H1 (cell line): ENCODE data around the gene ERO1B. TPM values are rescaled to one million over a fixed set of nuclear protein-coding genes. Genes with fewer than 3 reads are reported as not detected.

Experiments
- CTCF ChIA-PET: fragments of 300-600 bp; sonication (Branson Sonifier 250); formaldehyde crosslinking; loops from one replicate; lab custom pipeline; 2021; ENCODE audit not compliant: partially characterized antibody; lab: Charles Lee
- POLR2A ChIA-PET: fragments of 300-600 bp; sonication (Branson Sonifier 250); formaldehyde crosslinking; loops from one replicate; lab custom pipeline; 2021; ENCODE audit warnings: inconsistent platforms; ENCODE audit not compliant: partially characterized antibody; lab: Charles Lee
- DNase-seq, 2 experiments: peaks; one replicate each; pipeline versions ENCODE4 v3.0.0 to v3.0.0-alpha.2; 2010 to 2022; ENCODE audit warnings: low spot score in 2 of 2, low read depth in 1 of 2, mixed read lengths in 1 of 2
- FAIRE-seq: peaks from 2 replicates; lab custom pipeline; 2011; peaks lifted over from hg19 to GRCh38; lab: Jason Lieb, UNC
- H2AFZ ChIP-seq: 2 replicates; pipeline ENCODE4 v1.8.1; 2012; ENCODE audit warnings: low read length, inconsistent platforms
- H2AK5ac ChIP-seq: 2 replicates; pipeline ENCODE4 v1.6.1; 2013; ENCODE audit warnings: low read depth, low read length
- H2BK120ac ChIP-seq: replicated peaks from 2 replicates; pipeline ENCODE3; 2013; ENCODE audit warnings: low read depth, low read length, inconsistent platforms
- H2BK12ac ChIP-seq: 2 replicates; pipeline ENCODE4 v1.6.1; 2013; ENCODE audit warnings: low read depth, low read length
- H2BK15ac ChIP-seq: 2 replicates; pipeline ENCODE4 v1.6.1; 2013; ENCODE audit warnings: low read length
- H2BK20ac ChIP-seq: 2 replicates; pipeline ENCODE4 v1.6.1; 2013; ENCODE audit warnings: low read length
- H2BK5ac ChIP-seq: 2 replicates; pipeline ENCODE4 v1.6.1; 2013; ENCODE audit warnings: low read depth, low read length
- H3K14ac ChIP-seq: 2 replicates; pipeline ENCODE4 v1.6.1; 2013; ENCODE audit warnings: inconsistent platforms; ENCODE audit not compliant: insufficient read length
- H3K18ac ChIP-seq: 2 replicates; pipeline ENCODE4 v1.6.1; 2013; ENCODE audit warnings: low read length; ENCODE audit errors: extremely low read depth
- H3K23ac ChIP-seq: 2 replicates; pipeline ENCODE4 v1.6.1; 2013; ENCODE audit warnings: inconsistent platforms; ENCODE audit not compliant: insufficient read length
- H3K23me2 ChIP-seq: 2 replicates; pipeline ENCODE4 v1.6.1; 2013; ENCODE audit warnings: low read depth, low read length
- H3K27ac ChIP-seq: 2 replicates; pipeline ENCODE4 v1.6.1; 2011; ENCODE audit warnings: low read depth, low read length, inconsistent platforms
- H3K27me3 ChIP-seq, 4 experiments: replicated peaks in 1 of 4; 1 replicate in 1 of 4; 2 replicates in 3 of 4; pipeline versions ENCODE4 v1.6.1 to v1.8.1; 2011 to 2013; ENCODE audit warnings: low read length in 3 of 4, mild to moderate bottlenecking in 3 of 4, inconsistent platforms in 2 of 4, mixed read lengths in 2 of 4, moderate library complexity in 1 of 4; ENCODE audit not compliant: control insufficient read depth in 3 of 4, insufficient read depth in 3 of 4; ENCODE audit errors: extremely low read depth in 1 of 4
- H3K36me3 ChIP-seq, 4 experiments: 2 replicates each; pipeline versions ENCODE4 v1.6.1 to v1.8.1; 2011 to 2013; ENCODE audit warnings: mild to moderate bottlenecking in 4 of 4, low read length in 3 of 4, moderate library complexity in 2 of 4, control low read depth in 1 of 4, inconsistent platforms in 1 of 4; ENCODE audit not compliant: insufficient read depth in 4 of 4, control insufficient read depth in 2 of 4
- H3K4ac ChIP-seq: replicated peaks from 2 replicates; pipeline ENCODE3; 2013; ENCODE audit warnings: low read length, low read depth, mixed read lengths, inconsistent platforms; ENCODE audit not compliant: insufficient read length
- H3K4me1 ChIP-seq, 4 experiments: replicated peaks in 1 of 4; 1 replicate in 1 of 4; 2 replicates in 3 of 4; pipeline versions ENCODE4 v1.6.1 to v1.8.1; 2011 to 2013; ENCODE audit warnings: low read length in 3 of 4, inconsistent platforms in 2 of 4, mixed read lengths in 1 of 4; ENCODE audit not compliant: insufficient read depth in 4 of 4, control insufficient read depth in 3 of 4
- H3K4me2 ChIP-seq, 2 experiments: 2 replicates each; pipeline versions ENCODE4 v1.6.1 to v1.8.1; 2011 to 2013; ENCODE audit warnings: low read depth in 2 of 2, low read length in 2 of 2, control low read depth in 1 of 2, inconsistent platforms in 1 of 2, mild to moderate bottlenecking in 1 of 2; ENCODE audit not compliant: insufficient read depth in 1 of 2
- H3K4me3 ChIP-seq, 4 experiments: fragments of 200-600, 300-600 bp in 1 of 4; sonication (generic), shearing (Covaris generic), sonication (Bioruptor Twin) in 1 of 4; 2 replicates each; pipeline versions ENCODE4 v1.5.1 to v1.8.1; 2011 to 2016; ENCODE audit warnings: low read length in 4 of 4, low read depth in 3 of 4, control low read depth in 2 of 4, inconsistent platforms in 2 of 4, mild to moderate bottlenecking in 2 of 4, mixed read lengths in 1 of 4, moderate library complexity in 1 of 4; ENCODE audit not compliant: insufficient read depth in 2 of 4; ENCODE audit errors: extremely low read depth in 1 of 4
- H3K56ac ChIP-seq: replicated peaks from 2 replicates; pipeline ENCODE3; 2013; ENCODE audit warnings: low read depth, mild to moderate bottlenecking, mixed read lengths, low read length, inconsistent platforms; ENCODE audit not compliant: insufficient read length
- H3K79me1 ChIP-seq: 2 replicates; pipeline ENCODE4 v1.6.1; 2013; ENCODE audit warnings: low read depth, low read length, control low read depth
- H3K79me2 ChIP-seq, 2 experiments: 2 replicates each; pipeline versions ENCODE4 v1.6.1 to v1.8.1; 2012 to 2013; ENCODE audit warnings: low read length in 2 of 2, mild to moderate bottlenecking in 2 of 2, inconsistent platforms in 1 of 2; ENCODE audit not compliant: insufficient read depth in 2 of 2, control insufficient read depth in 1 of 2
- H3K9ac ChIP-seq, 4 experiments: replicated peaks in 1 of 4; 1 replicate in 1 of 4; 2 replicates in 3 of 4; pipeline versions ENCODE4 v1.6.1 to v1.8.1; 2011 to 2013; ENCODE audit warnings: low read depth in 3 of 4, low read length in 3 of 4, control low read depth in 2 of 4, mild to moderate bottlenecking in 2 of 4, moderate library complexity in 2 of 4, inconsistent platforms in 1 of 4; ENCODE audit errors: extremely low read depth in 1 of 4
- H3K9me3 ChIP-seq, 2 experiments: 2 replicates each; pipeline versions ENCODE4 v1.6.1 to v1.8.1; 2012 to 2013; ENCODE audit warnings: mild to moderate bottlenecking in 2 of 2, moderate library complexity in 2 of 2, control low read depth in 1 of 2, inconsistent platforms in 1 of 2, low read depth in 1 of 2, low read length in 1 of 2, mixed read lengths in 1 of 2; ENCODE audit not compliant: insufficient read depth in 2 of 2
- H4K20me1 ChIP-seq, 2 experiments: replicated peaks in 1 of 2; 2 replicates each; pipeline versions ENCODE3 to v1.8.1; 2011 to 2013; ENCODE audit warnings: inconsistent platforms in 2 of 2, low read length in 2 of 2, mild to moderate bottlenecking in 1 of 2; ENCODE audit not compliant: insufficient read depth in 2 of 2, control insufficient read depth in 1 of 2
- H4K5ac ChIP-seq: 2 replicates; pipeline ENCODE4 v1.6.1; 2013; ENCODE audit warnings: low read length, low read depth, mixed read lengths, inconsistent platforms; ENCODE audit not compliant: insufficient read length
- H4K8ac ChIP-seq: 2 replicates; pipeline ENCODE4 v1.8.0; 2013; ENCODE audit warnings: mild to moderate bottlenecking, moderate library complexity, low read length, inconsistent platforms; ENCODE audit not compliant: insufficient read depth; ENCODE audit errors: extremely low read depth
- H4K91ac ChIP-seq: replicated peaks from 2 replicates; pipeline ENCODE3; 2013; ENCODE audit warnings: low read length, mixed read lengths, inconsistent platforms; ENCODE audit not compliant: insufficient read length
- CREB1 ChIP-seq: IDR thresholded peaks from 2 replicates; pipeline ENCODE4 v1.6.1; 2012; ENCODE audit warnings: inconsistent platforms
- CTBP2 ChIP-seq: IDR thresholded peaks from 2 replicates; pipeline ENCODE4 v1.7.0; 2011; ENCODE audit warnings: borderline replicate concordance, mild to moderate bottlenecking, moderate library complexity, mixed read lengths, low read length; ENCODE audit not compliant: insufficient read depth, insufficient read length
- HDAC6 ChIP-seq: IDR thresholded peaks from one replicate; pipeline ENCODE4 v1.7.1; 2012; ENCODE audit warnings: low read depth, mild to moderate bottlenecking, inconsistent platforms, low read length, moderate library complexity
- RFX5 ChIP-seq: IDR thresholded peaks from 2 replicates; pipeline ENCODE4 v1.6.1; 2011; ENCODE audit warnings: low read depth, low read length, improper control_type of control experiment, borderline replicate concordance
- TBP ChIP-seq: IDR thresholded peaks from 2 replicates; pipeline ENCODE4 v1.6.1; 2011; ENCODE audit warnings: low read depth, low read length, improper control_type of control experiment
- YY1 ChIP-seq: IDR thresholded peaks from 2 replicates; pipeline ENCODE4 v1.6.1; 2011; ENCODE audit warnings: low read depth, mild to moderate bottlenecking, low read length
- ZNF274 ChIP-seq: IDR thresholded peaks from 2 replicates; pipeline ENCODE4 v1.7.0; 2012; ENCODE audit warnings: low read length, borderline replicate concordance; ENCODE audit errors: extremely low read depth
- WGBS, 2 experiments: shearing (Covaris generic) in 1 of 2; methylation state at CpG; one replicate each; pipeline versions ENCODE4 v1.1.6 to v1.1.7; 2013 to 2015; ENCODE audit warnings: low lambda C conversion rate in 2 of 2, mixed read lengths in 2 of 2, inconsistent platforms in 1 of 2, low coverage in 1 of 2, missing lambda C conversion rate in 1 of 2; ENCODE audit not compliant: insufficient replicate concordance in 2 of 2, insufficient coverage in 1 of 2, insufficient read length in 1 of 2; ENCODE audit errors: extremely low coverage in 1 of 2, missing lambda C conversion rate in 1 of 2; 5-methylcytosine and 5-hydroxymethylcytosine counted together
- polyA plus RNA-seq, 7 experiments: library from polyadenylated mRNA; depleted of rRNA in 3 of 7; stranded (reverse) in 5 of 7; unstranded in 2 of 7; fragments of >200 nt in 5 of 7; fragments of 200-250 nt in 2 of 7; gene quantifications; 1 replicate in 5 of 7; 2 replicates in 1 of 7; 4 replicates in 1 of 7; pipeline versions ENCODE4 v1.2.1 to v1.2.3, GENCODE V29; 2011 to 2013; ENCODE audit warnings: missing spikeins in 2 of 7, mixed read lengths in 2 of 7
- total RNA-seq: library from RNA; stranded (reverse); fragmentation: NEBNext Ultra II Directional; extraction: Animal tissue kit (Norgen Biotek cat#: 25700); gene quantifications from 2 replicates; pipeline ENCODE4 v1.2.1, GENCODE V29; 2021

ERO1B gene
- total and polyA plus RNA-seq, 2 of the 8 experiments (the other 6 are each of a cell fraction or from before 2014, with no cell fraction given) = 0.74 to 5.6 TPM

- no peak overlapping the region for H4K91ac ChIP-seq
Observed at GRCh38 chr1:236209185-236209584, 72.6 kb downstream of the ERO1B start.

More at GRCh38 chr1:236209185-236209584, 72.6 kb downstream of the ERO1B start:
- no peak overlapping the region for H2AFZ ChIP-seq
- no peak overlapping the region for H2AK5ac ChIP-seq
- no peak for TF ChIP-seq YY1
- TF ChIP-seq TBP = no peak
- no peak for TF ChIP-seq CTBP2
- no peak for TF ChIP-seq RFX5
- no peak for TF ChIP-seq ZNF274
- TF ChIP-seq CREB1 = no peak
- TF ChIP-seq HDAC6 = no peak
- ChIA-PET CTCF (no interaction called here), POLR2A (no interaction called here)
- H2BK12ac ChIP-seq = no peak overlapping the region
- whole genome bisulfite sequencing, 2 experiments = 87% methylated on average over 2 of the region's 2 CpGs; no CpG with 5 or more reads in 1 of the 2 experiments
- no peak overlapping the region for H3K14ac ChIP-seq
- H3K23me2 ChIP-seq = no peaks in the 10 kb centered on the region
- no peak overlapping the region for H3K18ac ChIP-seq
- no peak for FAIRE-seq
- H3K4me2 ChIP-seq = no peak overlapping the region
- H3K27ac ChIP-seq = no peak overlapping the region
- H3K23ac ChIP-seq = no peak overlapping the region
- H3K9ac ChIP-seq = no peak overlapping the region
- no peak overlapping the region for H3K56ac ChIP-seq
- no peak overlapping the region for H2BK5ac ChIP-seq
- H3K4me3 ChIP-seq = no peak overlapping the region
- no peak overlapping the region for H2BK120ac ChIP-seq
- H3K79me1 ChIP-seq = no peaks in the 10 kb centered on the region
- H4K5ac ChIP-seq = no peak overlapping the region
- peaks cover 0 to 6% (median 2%) of the 10 kb centered on the region in 4 experiments; a peak in 1 of 7 replicates for H3K4me1 ChIP-seq
- no peaks in the 10 kb centered on the region for H4K20me1 ChIP-seq
- no peak overlapping the region for H4K8ac ChIP-seq
- H2BK20ac ChIP-seq = no peak overlapping the region
- no peaks in the 10 kb centered on the region; a peak in 1 of 8 replicates for H3K36me3 ChIP-seq
- DNase-seq = no peak
- H3K79me2 ChIP-seq = no peaks in the 10 kb centered on the region
- H3K27me3 ChIP-seq = no peaks in the 10 kb centered on the region
- no peaks in the 10 kb centered on the region for H3K9me3 ChIP-seq
- no peak overlapping the region for H3K4ac ChIP-seq
- no peak overlapping the region for H2BK15ac ChIP-seq
